ENCODE measurements around the gene TTC5.
"Not testable (repeated sequence)": the region's sequence is repeated elsewhere in the genome, so short reads cannot be mapped to it uniquely, and the experiment has no call there.

The TTC5 gene

GRCh38 chr14:20295067-20295466 is 10.7 kb downstream of the TTC5 start:
- DNase-seq: no peak

GRCh38 chr14:20294636-20295035 is 11.1 kb downstream of the TTC5 start:
- DNase-seq: no peak

GRCh38 chr14:20281998-20282397 is 23.8 kb downstream of the TTC5 start:
- not testable (repeated sequence) for DNase-seq

- peak; percentile 24 for DNase-seq
Observed at GRCh38 chr14:20280265-20280664, 25.5 kb downstream of the TTC5 start.

GRCh38 chr14:20278414-20278813 is 27.3 kb downstream of the TTC5 start:
- DNase-seq: no peak

- DNase-seq: no peak
Observed at GRCh38 chr14:20277409-20277808, 28.3 kb downstream of the TTC5 start.

- no peak for DNase-seq
Observed at GRCh38 chr14:20274062-20274461, 31.7 kb downstream of the TTC5 start.

GRCh38 chr14:20264361-20264760 is 41.4 kb downstream of the TTC5 start:
- not testable (repeated sequence) for DNase-seq

- DNase-seq: no peak
Observed at GRCh38 chr14:20262642-20263128, 43.1 kb downstream of the TTC5 start.

- DNase-seq: no peak
Observed at GRCh38 chr14:20247646-20248246, 58.0 kb downstream of the TTC5 start.
